ENCODE results near the gene XKR7.
"Not testable (repeated sequence)": the region's sequence is repeated elsewhere in the genome, so short reads cannot be mapped to it uniquely, and the experiment has no call there.

Gene XKR7

GRCh38 chr20:32018269-32019155 lies 50.6 kb downstream of the XKR7 start:
- peak; percentile 17 to 48 (median 28) for DNase-seq

- no peak for DNase-seq
Measured at GRCh38 chr20:32019156-32019510, 51.2 kb downstream of the XKR7 start.

- no peak for DNase-seq
Measured at GRCh38 chr20:32019563-32020463, 51.9 kb downstream of the XKR7 start.

DNA sequence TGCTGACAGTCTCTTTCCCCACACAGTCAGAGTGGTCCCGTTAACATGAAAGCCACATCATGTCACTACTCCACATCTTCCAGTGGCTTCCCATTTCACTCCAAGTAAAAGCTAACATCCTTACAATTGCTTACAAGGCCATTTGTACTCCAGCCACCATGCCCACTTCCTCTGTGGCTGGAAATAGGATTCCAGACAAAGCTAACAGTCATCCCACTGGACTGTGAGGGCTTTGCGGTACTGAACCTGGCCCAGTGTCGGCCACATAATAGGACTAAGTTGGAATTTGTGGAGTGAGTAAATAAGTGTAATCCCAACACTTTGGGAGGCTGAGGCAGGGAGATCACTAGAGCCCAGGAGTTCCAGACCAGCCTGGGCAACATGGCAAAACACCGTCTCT lies 53.1 kb downstream of the XKR7 start:
- DNase-seq = no peak

DNA sequence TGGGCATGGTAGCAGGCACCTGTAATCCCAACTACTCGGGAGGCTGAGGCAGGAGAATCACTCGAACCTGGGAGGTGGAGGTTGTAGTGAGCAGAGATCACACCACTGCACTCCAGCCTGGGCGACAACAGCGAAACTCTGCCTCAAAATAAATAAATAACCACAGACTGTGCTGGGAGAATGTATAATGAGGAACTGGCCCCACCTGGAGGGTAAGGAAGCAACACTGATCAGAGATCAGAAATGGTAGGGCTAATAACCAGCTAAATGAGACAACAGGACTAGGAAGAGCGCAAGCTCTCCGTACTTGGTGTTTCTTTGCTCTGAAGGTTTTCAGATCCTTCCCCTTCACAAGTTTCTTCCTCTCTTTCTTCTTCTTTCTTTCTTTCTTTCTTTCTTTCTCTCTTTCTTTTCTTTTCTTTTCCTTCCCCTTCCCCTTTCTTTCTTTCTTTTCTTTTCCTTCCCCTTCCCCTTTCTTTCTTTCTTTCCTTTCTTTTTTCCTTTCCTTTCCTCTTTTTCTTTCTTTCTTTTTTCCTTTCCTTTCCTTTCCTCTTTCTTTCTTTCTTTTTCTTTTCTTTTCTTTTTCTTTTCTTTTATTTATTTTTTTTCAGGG lies 56.8 kb downstream of the XKR7 start:
- no peak for DNase-seq

DNA sequence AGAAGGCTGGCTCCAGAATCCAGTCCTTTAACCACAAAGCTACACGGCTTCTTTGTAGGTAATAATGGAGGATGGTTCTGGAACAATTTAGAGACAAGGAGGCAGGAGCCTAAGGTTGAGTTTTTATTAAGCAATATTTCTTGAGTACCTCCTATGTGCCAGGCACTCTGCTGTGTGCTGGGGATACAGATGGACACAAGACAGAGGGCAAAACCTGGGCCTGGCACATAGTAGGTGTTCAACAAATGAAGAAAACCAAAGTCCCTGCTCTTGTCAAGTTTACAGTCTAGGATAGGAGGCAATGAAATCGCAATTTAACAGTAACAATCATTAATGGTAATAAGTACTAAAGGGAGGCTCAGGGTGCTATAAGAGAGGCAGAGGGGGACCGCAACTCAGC lies 59.7 kb downstream of the XKR7 start:
- no peak for DNase-seq

DNA sequence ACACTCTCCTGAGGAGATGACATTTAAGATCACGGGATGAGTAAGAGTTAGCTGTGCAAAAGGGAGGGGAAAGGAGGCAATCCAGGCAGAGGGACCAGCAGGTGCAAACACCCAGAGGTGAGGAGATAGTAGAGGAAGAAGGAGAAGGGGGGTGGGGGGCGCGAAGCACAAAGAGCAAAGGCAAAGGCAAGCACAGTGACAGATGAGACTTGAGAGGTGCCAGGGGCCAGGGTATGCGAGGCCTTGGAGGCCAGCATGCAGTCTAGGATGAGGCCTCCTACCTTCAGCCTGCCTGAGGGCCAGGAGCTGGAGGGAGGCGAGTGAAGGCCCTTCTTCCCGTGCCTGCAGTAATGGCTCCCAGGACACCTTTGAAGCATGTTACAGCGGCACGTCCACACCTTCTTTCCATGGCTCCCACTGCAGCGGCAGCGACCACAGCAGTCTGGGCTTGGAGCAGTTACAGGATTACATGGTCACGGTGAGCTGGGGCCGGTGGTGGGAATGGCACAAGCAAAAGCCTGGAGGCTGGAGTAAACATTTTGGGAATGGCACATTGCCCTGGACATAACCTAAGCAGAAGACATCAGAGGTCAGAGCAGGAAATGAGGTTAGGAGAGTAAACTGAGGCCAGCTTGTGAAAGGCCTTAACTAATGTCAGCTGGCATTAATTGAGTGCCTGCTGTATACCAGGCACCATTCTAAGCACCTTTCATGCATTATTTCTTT lies 60.9 kb downstream of the XKR7 start:
- DNase-seq = no peak

DNA sequence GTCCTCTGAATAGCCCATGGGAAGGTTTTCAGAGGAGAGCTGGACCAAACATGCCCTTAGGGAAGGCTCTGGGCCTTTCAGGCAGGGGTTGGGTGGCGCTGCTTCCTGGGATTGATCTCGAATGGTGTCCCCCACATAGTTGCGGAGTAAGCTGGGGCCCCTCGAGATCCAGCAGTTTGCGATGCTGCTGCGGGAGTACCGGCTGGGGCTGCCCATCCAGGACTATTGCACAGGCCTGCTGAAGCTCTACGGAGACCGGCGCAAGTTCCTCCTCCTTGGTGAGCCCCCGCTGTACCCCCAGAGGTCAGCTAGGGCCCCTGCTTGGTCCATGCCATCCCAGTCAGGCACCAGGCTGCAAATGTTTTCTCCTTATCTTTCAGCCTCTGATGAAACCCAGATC lies 61.6 kb downstream of the XKR7 start:
- no peak for DNase-seq

DNA sequence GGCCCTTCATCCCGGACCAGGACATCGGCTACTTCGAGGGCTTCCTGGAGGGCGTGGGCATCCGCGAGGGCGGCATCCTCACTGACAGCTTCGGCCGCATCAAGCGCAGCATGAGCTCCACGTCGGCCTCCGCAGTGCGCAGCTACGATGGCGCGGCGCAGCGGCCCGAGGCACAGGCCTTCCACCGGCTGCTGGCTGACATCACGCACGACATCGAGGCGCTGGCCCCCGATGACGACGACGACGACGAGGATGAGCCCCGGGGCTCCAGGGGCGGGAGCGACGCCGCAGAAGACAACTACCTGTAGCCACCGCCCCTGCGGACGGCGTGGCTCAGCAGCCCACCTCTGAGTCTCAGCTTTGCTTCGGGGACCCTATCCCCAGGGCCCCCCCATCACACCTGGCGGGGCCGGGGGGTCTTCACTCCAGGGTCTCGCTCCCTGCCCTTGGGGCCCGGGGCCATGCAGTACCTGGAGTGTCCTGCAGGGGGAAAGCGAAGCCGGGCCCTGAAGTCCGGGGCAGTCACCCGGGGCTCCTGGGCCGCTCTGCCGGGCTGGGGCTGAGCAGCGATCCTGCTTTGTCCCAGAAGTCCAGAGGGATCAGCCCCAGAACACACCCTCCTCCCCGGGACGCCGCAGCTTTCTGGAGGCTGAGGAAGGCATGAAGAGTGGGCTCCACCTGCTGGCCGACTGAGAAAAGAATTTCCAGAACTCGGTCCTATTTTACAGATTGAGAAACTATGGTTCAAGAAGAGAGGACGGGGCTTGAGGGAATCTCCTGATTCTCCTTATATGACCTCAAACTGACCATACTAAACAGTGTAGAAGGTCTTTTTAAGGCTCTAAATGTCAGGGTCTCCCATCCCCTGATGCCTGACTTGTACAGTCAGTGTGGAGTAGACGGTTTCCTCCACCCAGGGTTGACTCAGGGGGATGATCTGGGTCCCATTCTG lies 63.3 kb downstream of the XKR7 start:
- peak in 4 of 5 donors; percentile 32 to 48 (median 36) for DNase-seq

DNA sequence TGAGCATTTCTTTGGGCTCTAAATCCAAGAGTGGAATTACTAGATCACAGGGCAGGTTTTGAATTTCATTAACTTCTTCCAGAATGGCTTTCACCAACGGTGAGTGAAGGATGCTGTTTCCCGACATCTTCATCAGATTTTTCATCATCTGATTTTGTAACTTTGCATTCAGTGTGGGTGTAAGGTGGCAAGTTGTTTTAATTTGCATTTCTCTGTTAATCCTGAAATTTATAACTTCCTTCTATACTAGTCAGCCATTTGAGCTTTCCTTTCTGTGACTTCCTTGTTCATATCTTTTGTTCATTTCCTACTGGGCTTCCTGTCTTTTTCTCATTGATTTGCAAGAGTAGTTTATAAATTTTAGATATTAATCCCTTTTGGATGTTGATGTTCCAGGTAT lies 65.4 kb downstream of the XKR7 start:
- DNase-seq = no peak

DNA sequence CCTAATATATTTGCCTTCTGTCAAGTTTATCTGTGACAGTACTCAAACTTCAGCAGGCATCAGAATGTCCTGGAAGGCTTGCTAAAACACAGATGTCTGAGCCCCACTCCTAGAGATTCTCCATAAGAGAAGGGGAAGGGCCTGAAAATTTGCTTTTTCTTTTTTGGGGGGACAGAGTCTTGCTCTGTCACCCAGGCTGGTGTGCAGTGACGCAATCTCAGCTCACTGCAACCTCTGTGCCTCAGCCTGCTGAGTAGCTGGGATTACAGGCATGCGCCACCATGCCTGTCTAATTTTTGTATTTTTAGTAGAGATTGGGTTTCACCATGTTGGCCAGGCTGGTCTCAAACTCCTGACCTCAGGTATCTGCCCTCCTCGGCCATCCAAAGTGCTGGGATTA lies 65.8 kb downstream of the XKR7 start:
- not testable (repeated sequence) for DNase-seq

DNA sequence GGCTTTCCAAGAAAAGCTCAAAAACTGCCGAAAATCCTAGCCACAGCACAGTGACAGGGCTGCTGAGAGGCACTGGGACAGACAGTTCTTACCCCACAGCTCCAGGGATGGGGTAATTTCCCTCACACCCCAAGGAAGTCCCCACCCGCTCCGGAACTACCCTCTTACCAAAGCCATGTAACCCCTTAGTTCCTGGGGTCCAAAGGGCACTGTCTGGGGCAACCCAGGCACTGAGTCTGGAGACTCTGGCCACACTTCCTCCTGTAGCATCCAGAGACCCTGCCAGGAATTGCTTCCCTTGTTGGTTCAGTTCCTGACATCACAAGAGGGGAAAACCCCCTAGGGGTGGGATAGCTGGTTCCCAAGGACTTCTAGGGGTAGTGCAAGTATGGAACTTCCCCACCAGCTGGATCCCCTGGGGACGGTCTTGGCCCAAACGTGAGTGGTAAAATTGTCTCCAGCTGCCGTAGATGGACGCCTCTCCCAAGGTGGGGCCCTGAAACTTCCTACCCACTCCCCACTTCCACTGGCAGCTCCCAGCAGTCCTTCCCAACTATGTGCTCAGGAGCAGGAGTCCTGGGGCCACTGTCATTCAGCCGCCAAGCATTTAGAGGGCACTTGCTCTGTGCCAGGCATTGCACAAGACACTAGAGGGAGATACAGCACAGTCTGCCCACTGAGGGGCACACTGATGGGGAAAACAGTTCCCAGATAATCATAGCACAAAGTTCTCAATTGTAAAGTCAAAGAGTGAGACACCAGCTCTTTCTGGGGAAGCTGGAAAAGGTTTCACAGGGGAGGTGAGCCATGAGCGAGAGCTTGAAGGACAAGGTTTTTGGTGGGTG lies 66.9 kb downstream of the XKR7 start:
- no peak for DNase-seq

- DNase-seq = no peak
Measured at GRCh38 chr20:32035426-32035779, 67.5 kb downstream of the XKR7 start.

GRCh38 chr20:32036252-32036651 lies 68.3 kb downstream of the XKR7 start:
- DNase-seq = no peak

DNA sequence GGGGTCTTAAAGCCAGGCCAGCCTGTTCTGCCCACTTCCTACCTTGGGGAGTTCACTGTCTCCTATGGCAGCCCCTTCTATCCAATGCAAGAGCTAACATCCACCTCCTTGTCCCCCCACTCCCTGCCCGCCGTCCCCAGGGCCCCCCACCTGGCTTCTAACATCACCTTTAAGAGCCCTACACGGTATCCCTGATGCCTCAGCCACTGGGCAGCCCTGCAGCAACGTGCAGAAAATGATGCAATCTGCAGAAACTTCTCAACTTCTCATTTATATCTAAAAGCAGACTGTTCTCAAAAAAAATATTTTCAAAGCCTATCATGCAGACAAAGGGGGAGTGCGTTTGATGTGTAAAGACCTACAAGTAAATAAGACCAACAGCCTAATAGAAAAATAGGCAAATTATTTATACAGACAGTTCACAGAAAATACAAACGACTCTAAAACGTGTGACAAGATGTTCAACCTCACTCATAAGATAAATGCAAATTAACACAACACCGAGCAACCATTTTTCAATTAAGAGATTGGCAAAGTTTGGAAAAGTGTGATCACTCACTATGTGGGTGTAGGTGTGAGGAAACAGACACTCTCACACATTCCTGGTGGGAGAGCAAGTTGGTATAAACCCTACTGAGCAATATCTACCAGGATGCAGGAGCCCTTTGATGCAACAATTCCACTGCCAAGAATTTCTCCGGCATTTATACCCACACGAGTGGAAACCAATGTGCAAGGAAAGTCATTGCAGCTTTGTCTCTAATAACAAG lies 69.0 kb downstream of the XKR7 start:
- DNase-seq = peak in 1 of 5 donors; percentile 23

DNA sequence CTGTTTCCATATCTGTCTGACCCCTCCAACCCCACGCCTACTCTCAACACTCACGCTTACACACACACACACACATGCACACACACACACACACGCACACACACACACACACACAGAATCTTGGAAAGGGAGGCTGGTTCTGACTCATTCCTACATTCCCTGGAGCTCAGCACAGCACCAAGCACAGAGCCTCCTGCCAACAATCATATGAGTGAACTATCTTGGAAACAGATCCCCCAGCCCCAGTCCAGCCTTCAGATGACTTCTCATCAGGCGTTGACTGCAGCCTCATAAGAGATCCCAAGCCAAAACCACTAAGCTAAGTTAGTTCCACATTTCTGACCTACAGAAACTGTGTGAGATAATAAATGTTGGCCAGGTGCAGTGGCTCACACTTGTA lies 70.0 kb downstream of the XKR7 start:
- no peak for DNase-seq

- no peak for DNase-seq
Measured at GRCh38 chr20:32040142-32040953, 72.4 kb downstream of the XKR7 start.

DNA sequence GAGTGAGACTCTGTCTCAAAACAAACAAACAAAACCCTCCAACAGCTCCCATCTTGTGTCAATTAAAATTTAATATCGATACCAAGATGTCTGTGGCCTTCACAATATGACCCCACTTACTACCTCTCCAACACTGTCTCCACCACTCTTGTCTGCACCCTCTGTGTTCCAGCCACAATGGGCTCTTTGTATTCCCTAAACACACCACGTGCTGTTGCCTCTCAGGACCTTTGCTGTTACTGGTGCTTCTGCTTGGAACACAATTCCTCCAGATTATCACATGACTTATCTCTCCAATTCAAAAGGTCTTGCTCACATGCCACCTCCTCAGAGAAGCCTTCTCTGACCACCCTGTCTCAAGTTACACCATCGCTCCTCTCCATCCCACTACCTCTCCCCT lies 78.0 kb downstream of the XKR7 start:
- no peak for DNase-seq

DNA sequence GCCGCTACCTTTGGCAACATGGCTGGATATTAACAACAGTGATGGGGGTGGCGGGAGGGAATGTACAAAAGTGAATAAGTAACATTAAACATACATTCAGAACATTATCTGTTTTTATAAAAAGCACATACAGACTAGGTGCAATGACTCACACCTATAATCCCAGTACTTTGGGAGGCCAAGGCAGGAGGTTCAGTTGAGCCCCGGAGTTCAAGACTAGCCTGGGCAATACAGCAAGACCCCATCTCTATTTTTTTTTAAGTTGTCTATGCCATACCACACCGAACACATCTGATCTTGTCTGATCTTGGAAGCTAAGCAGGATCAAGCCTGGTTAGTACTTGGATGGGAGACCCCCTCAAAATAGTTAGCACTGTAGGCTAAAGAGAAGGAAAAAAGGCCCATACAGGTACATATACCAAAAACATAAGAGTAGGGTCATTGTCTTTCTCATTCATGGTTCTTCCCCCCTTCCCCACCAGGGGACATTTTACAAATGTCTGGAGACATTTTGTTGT lies 82.4 kb downstream of the XKR7 start:
- DNase-seq = no peak

Measured in T-helper 1 cell (primary cell).